Measurements from ENCODE around the gene TSSK2.

The TSSK2 gene

GRCh38 chr22:19085233-19085718 is 45.8 kb upstream of the TSSK2 start:
- DNase-seq (ENCODE audit: extremely low read depth, insufficient read length), result no peak
- peaks cover 2% of the 10 kb centered on the region for H3K36me3 ChIP-seq (ENCODE audit: control insufficient read depth, insufficient read depth, low read length)
- TF ChIP-seq CTCF (IDR thresholded peaks at IDR 0.05; ENCODE audit: insufficient read depth, low read length, poor library complexity, severe bottlenecking), result peak; percentile 45
- H3K4me3 ChIP-seq (replicated peaks; ENCODE audit: low read depth, low read length), result no peak overlapping the region
- H3K27me3 ChIP-seq (replicated peaks; ENCODE audit: control insufficient read depth, insufficient read depth, low read length), result no peaks in the 10 kb centered on the region

- Histone ChIP-seq H3K4me3 (replicated peaks; ENCODE audit: low read depth, low read length) (no peak overlapping the region), H3K27me3 (replicated peaks; ENCODE audit: control insufficient read depth, insufficient read depth, low read length) (no peaks in the 10 kb centered on the region), H3K36me3 (ENCODE audit: control insufficient read depth, insufficient read depth, low read length) (peaks cover 2% of the 10 kb centered on the region)
- no peak for DNase-seq (ENCODE audit: extremely low read depth, insufficient read length)
- TF ChIP-seq CTCF (IDR thresholded peaks at IDR 0.05; ENCODE audit: insufficient read depth, low read length, poor library complexity, severe bottlenecking), result no peak
Measured at GRCh38 chr22:19086417-19086816, 44.7 kb upstream of the TSSK2 start.

GRCh38 chr22:19086896-19087295 is 44.2 kb upstream of the TSSK2 start:
- Histone ChIP-seq H3K27me3 (replicated peaks; ENCODE audit: control insufficient read depth, insufficient read depth, low read length) (no peaks in the 10 kb centered on the region), H3K4me3 (replicated peaks; ENCODE audit: low read depth, low read length) (no peak overlapping the region), H3K36me3 (ENCODE audit: control insufficient read depth, insufficient read depth, low read length) (peaks cover 2% of the 10 kb centered on the region)
- TF ChIP-seq CTCF (IDR thresholded peaks at IDR 0.05; ENCODE audit: insufficient read depth, low read length, poor library complexity, severe bottlenecking), result no peak
- DNase-seq (ENCODE audit: extremely low read depth, insufficient read length), result no peak

GRCh38 chr22:19088866-19089595 is 42.1 kb upstream of the TSSK2 start:
- Histone ChIP-seq H3K36me3 (ENCODE audit: control insufficient read depth, insufficient read depth, low read length) (peaks cover 2% of the 10 kb centered on the region), H3K27me3 (replicated peaks; ENCODE audit: control insufficient read depth, insufficient read depth, low read length) (no peaks in the 10 kb centered on the region), H3K4me3 (replicated peaks; ENCODE audit: low read depth, low read length) (no peak overlapping the region)
- DNase-seq (ENCODE audit: extremely low read depth, insufficient read length), result no peak
- no peak for TF ChIP-seq CTCF (IDR thresholded peaks at IDR 0.05; ENCODE audit: insufficient read depth, low read length, poor library complexity, severe bottlenecking)

GRCh38 chr22:19090183-19090582 is 40.9 kb upstream of the TSSK2 start:
- H3K4me3 ChIP-seq (replicated peaks; ENCODE audit: low read depth, low read length), result no peak overlapping the region
- H3K36me3 ChIP-seq (ENCODE audit: control insufficient read depth, insufficient read depth, low read length), result peaks cover 2% of the 10 kb centered on the region
- DNase-seq (ENCODE audit: extremely low read depth, insufficient read length), result no peak
- H3K27me3 ChIP-seq (replicated peaks; ENCODE audit: control insufficient read depth, insufficient read depth, low read length), result no peaks in the 10 kb centered on the region
- TF ChIP-seq CTCF (IDR thresholded peaks at IDR 0.05; ENCODE audit: insufficient read depth, low read length, poor library complexity, severe bottlenecking), result no peak

All from GM06990 (cell line).